ENCODE results near the gene NTN3. TPM values are rescaled to one million over a fixed set of nuclear protein-coding genes. Genes with fewer than 3 reads are reported as not detected.

The NTN3 gene
- total and polyA plus RNA-seq, 7 donors = 0.01 to 0.20 (median 0.13) TPM; not detected in 3

GRCh38 chr16:2498531-2499253 lies 27.6 kb downstream of the NTN3 start:
- Histone ChIP-seq H3K9me3 (no peaks in the 10 kb centered on the region), H3K4me3 (no peak overlapping the region), H3K4me1 (peaks cover 36% of the 10 kb centered on the region), H3K27me3 (ENCODE audit: insufficient read depth in 3 of 3, low read length in 2 of 3) (no peaks in the 10 kb centered on the region), H3K36me3 (ENCODE audit: insufficient read depth in 1 of 2, low read depth in 1 of 2) (peaks cover 0 to 13% of the 10 kb centered on the region in 2 donors), H3K27ac (peak overlapping the region; percentile 30)
- TF ChIP-seq, protein P1, sequence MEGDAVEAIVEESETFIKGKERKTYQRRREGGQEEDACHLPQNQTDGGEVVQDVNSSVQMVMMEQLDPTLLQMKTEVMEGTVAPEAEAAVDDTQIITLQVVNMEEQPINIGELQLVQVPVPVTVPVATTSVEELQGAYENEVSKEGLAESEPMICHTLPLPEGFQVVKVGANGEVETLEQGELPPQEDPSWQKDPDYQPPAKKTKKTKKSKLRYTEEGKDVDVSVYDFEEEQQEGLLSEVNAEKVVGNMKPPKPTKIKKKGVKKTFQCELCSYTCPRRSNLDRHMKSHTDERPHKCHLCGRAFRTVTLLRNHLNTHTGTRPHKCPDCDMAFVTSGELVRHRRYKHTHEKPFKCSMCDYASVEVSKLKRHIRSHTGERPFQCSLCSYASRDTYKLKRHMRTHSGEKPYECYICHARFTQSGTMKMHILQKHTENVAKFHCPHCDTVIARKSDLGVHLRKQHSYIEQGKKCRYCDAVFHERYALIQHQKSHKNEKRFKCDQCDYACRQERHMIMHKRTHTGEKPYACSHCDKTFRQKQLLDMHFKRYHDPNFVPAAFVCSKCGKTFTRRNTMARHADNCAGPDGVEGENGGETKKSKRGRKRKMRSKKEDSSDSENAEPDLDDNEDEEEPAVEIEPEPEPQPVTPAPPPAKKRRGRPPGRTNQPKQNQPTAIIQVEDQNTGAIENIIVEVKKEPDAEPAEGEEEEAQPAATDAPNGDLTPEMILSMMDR (IDR thresholded peaks at IDR 0.05) = no peak
- intact Hi-C loops (cut with DNase I) = no loop called here
- peak; percentile 10 to 46 (median 30) for ATAC-seq
- WGBS, 3 donors = 52 to 65% (median 59%) methylated on average over 13 to 15 of the region's 15 CpGs
- no peak for DNase-seq

DNA sequence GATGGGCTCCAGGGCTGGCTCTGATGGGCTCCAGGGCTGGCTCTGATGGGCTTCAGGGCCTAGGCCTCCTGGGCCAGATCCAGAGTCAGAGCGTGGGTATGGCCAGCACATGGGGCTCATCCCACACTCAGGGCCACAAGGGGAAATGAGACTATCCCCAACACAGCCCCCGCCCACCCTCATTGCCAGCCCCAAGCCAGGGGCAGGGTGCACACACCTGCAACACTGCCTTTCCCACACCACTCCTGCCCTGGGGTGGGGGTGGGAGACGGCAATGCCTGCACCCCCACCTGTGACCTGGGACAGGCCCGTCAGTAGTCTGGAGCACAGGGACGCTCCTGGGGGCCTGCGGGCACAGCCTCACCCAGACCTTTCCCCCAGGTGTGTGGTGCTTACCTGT lies 28.4 kb downstream of the NTN3 start:
- no peak for ATAC-seq
- H3K4me3 ChIP-seq = no peak overlapping the region
- peaks cover 36% of the 10 kb centered on the region for H3K4me1 ChIP-seq
- peak overlapping the region; percentile 30 for H3K27ac ChIP-seq
- DNase-seq = no peak
- no peaks in the 10 kb centered on the region for H3K9me3 ChIP-seq
- TF ChIP-seq, protein P1 (IDR thresholded peaks at IDR 0.05) = no peak
- WGBS, 3 donors = 85 to 94% (median 93%) methylated on average over 6 of the region's 6 CpGs
- intact Hi-C loops (cut with DNase I) = no loop called here
- no peaks in the 10 kb centered on the region for H3K27me3 ChIP-seq (ENCODE audit: insufficient read depth in 3 of 3, low read length in 2 of 3)
- H3K36me3 ChIP-seq (ENCODE audit: insufficient read depth in 1 of 2, low read depth in 1 of 2) = peaks cover 0 to 13% of the 10 kb centered on the region in 2 donors

GRCh38 chr16:2499890-2500429 lies 28.9 kb downstream of the NTN3 start:
- no peak for DNase-seq
- Histone ChIP-seq H3K9me3 (no peaks in the 10 kb centered on the region), H3K27ac (no peak overlapping the region), H3K4me1 (peaks cover 36% of the 10 kb centered on the region), H3K36me3 (ENCODE audit: insufficient read depth in 1 of 2, low read depth in 1 of 2) (peaks cover 0 to 13% of the 10 kb centered on the region in 2 donors), H3K4me3 (no peak overlapping the region), H3K27me3 (ENCODE audit: insufficient read depth in 3 of 3, low read length in 2 of 3) (no peaks in the 10 kb centered on the region)
- no peak for ATAC-seq
- intact Hi-C loops (cut with DNase I) = loop anchor here (1.0 to 5.0 kb wide), 4 partner anchors 73 to 308 kb away; partner anchors contain the start of genes ABCA3 (in 2 of the 2) and CCNF (in 1 of the 2)
- 92 to 96% (median 92%) methylated on average over 25 to 29 of the region's 29 CpGs for WGBS, 3 donors
- TF ChIP-seq, protein P1 (IDR thresholded peaks at IDR 0.05) = no peak

- Histone ChIP-seq H3K36me3 (ENCODE audit: insufficient read depth in 1 of 2, low read depth in 1 of 2) (peaks cover 0 to 13% of the 10 kb centered on the region in 2 donors), H3K9me3 (no peaks in the 10 kb centered on the region), H3K27me3 (ENCODE audit: insufficient read depth in 3 of 3, low read length in 2 of 3) (no peaks in the 10 kb centered on the region), H3K4me1 (peaks cover 36% of the 10 kb centered on the region), H3K27ac (no peak overlapping the region), H3K4me3 (no peak overlapping the region)
- 82 to 85% (median 84%) methylated on average over 20 of the region's 20 CpGs for WGBS, 3 donors
- DNase-seq (no peak), ATAC-seq (no peak)
- intact Hi-C loops (cut with DNase I) = loop anchor here (1.0 to 5.0 kb wide), 4 partner anchors 73 to 308 kb away; partner anchors contain the start of genes ABCA3 (in 2 of the 2) and CCNF (in 1 of the 2)
- TF ChIP-seq, protein P1 (IDR thresholded peaks at IDR 0.05) = no peak
Observed at GRCh38 chr16:2500430-2500917, 29.4 kb downstream of the NTN3 start.
